Measurements from ENCODE around the gene PROM2.
"Not testable (repeated sequence)": the region's sequence is repeated elsewhere in the genome, so short reads cannot be mapped to it uniquely, and the experiment has no call there.

PROM2 gene

DNA sequence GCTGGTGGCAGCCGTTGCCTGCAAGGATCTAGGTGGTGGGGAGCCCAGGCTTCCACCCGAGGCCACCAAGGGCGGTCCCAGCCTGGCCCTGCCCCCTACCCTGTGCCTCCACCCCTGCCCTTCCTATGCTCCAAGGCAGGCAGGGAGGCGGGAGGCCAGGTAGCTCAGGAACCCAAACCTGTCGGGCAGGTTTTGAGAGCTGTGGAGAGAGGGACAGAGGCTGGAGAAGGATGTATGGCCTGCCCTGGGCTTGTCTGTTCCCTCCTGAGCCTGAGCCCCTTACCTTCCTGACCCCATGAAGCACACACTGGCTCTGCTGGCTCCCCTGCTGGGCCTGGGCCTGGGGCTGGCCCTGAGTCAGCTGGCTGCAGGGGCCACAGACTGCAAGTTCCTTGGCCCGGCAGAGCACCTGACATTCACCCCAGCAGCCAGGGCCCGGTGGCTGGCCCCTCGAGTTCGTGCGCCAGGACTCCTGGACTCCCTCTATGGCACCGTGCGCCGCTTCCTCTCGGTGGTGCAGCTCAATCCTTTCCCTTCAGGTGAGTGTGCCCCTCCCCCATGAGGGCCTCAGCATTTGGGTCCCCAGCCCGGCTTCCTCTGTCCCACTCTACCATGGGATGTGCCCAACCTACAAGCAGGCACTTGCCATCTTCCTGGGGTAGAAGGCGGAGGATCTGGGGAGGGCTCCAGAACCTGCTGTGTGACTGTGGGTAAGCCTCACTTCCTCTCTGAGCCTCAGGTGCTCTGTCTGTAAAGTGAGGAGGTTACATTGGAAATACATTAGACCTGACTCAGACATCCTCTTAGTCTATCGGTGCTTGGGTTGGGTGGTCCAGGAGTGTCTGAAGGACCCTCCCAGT, at the start of gene PROM2:
Gene PROM2 (plus strand): TSS at position 159 of the 860 bp plus-strand sequence. CDS start 137 bp downstream, at position 296.
- no peak for DNase-seq (ENCODE audit: low read depth in 2 of 2)

DNA sequence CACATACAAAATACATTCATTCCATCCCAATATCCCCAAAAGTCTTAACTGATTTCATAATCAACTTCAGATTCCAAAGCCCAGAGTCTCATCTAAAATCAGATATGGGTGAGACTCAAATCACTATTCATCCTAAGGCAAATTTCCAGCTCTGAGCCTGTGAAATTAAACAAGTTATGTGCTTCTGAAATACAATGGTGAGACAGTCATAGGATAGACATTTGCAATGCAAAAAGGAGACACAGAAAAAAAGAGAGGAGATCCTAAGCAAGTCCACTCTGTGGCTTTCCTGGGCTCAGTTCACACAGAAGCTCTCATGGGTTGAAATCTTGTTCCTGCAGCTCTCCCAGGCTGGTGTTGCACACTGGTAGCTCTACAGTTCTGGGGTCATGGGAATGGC, 48.6 kb upstream of the PROM2 start:
- DNase-seq (ENCODE audit: low read depth in 2 of 2) = no peak

GRCh38 chr2:95231723-95232122, 42.5 kb upstream of the PROM2 start:
- no peak for DNase-seq (ENCODE audit: low read depth in 2 of 2)

DNA sequence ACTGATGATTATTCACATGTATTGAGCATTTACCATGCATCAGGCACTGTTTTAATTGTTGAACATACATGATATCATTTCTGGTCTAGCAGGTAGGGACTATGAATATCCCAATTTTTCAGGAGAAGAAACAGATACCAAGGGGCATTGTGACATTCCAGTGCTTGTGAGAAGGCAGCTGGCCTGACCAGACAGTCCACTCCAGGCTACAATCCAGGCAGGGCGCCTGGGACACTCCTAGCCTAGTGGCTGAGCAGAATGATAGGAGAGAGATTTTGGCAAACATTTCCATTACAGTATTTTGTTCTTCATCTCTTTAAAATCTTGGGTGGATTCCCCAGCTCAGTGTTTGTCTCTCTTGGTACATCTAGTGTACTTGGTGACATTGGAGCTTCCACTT, 42.0 kb upstream of the PROM2 start:
- DNase-seq (ENCODE audit: low read depth in 2 of 2) = no peak

- no peak for DNase-seq (ENCODE audit: low read depth in 2 of 2)
Observed at GRCh38 chr2:95234286-95234785, 39.9 kb upstream of the PROM2 start.

GRCh38 chr2:95234816-95235215, 39.4 kb upstream of the PROM2 start:
- DNase-seq (ENCODE audit: low read depth in 2 of 2) = no peak

- DNase-seq (ENCODE audit: low read depth in 2 of 2) = no peak
Observed at GRCh38 chr2:95238131-95238530, 36.1 kb upstream of the PROM2 start.

GRCh38 chr2:95240091-95240490, 34.2 kb upstream of the PROM2 start:
- DNase-seq (ENCODE audit: low read depth in 2 of 2) = no peak

DNA sequence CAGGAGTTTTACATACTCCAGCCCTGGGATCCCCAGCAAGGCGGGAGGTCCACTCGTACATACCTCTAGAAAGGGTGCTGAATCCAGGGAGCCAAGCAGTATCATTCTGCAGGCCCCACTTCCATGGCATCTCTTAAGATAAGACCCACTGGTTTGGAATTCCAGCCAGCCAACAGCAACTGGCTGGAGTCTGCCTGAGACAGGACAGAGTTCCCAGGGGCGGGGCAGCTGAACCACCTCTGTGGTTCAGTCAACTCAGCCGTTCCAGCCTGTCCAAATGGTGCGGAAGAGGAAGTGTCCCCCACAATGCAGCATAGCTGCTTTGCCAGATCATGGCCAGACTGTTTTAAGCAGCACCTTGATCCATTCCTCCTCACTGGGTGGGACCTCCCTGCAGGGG, 33.7 kb upstream of the PROM2 start:
- DNase-seq (ENCODE audit: low read depth in 2 of 2) = no peak

DNA sequence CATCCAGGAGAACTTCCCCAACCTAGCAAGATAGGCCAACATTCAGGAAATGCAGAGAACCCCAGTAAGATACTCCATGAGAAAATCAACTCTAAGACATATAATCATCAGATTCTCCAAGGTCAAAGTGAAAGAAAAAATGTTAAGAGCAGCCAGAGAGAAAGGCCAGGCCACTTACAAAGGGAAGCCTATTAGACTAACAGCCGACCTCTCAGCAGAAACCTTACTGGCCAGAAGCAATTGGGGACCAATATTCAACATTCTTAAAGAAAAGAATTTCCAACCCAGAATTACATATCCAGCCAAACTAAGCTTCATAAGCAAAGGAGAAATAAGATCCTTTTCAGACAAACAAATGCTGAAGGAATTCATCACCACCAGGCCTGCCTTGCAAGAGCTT, 32.2 kb upstream of the PROM2 start:
- not testable (repeated sequence) for DNase-seq (ENCODE audit: low read depth in 2 of 2)

DNA sequence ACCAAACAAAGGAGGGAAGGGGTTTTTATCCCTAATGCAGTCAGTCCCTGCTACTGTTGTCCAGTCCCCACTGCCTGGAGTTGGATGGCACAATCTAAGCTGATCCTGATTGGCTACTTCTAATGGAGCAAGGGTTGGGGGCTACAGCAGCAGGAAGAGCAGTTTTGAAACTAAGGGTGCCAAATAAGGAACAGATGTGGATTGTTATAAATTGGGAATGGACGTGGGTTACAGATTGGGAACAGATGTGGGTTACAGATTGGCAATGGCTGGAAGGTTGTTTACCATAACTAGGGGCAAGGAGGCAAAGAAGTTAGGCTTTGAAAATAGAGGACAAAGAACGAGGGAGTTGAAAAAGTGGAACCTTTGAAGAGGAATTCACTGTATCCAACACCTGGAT, 16.0 kb upstream of the PROM2 start:
- DNase-seq (ENCODE audit: low read depth in 2 of 2) = no peak

GRCh38 chr2:95260028-95261023, 13.9 kb upstream of the PROM2 start:
- DNase-seq (ENCODE audit: low read depth in 2 of 2) = no peak

DNA sequence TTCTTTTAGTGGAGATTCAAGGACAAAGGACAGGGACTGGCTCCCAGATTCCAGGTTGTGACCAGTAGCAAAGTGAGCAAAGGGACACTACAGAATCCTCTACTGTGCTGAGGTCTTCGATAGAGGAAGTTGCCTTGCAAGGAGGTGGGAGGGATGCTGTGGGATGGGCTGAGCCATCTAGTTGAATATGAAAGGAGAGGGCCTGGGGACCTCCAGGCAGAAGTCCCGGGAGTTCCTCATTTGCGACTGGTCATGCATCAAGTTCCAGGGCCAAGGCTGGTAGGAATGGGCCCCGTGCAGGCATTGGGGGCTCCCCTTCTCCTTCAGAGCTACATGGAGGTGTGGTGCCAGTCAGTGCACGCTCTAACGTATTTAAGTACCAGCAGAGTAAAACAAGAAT, 12.6 kb upstream of the PROM2 start:
- DNase-seq (ENCODE audit: low read depth in 2 of 2) = no peak

DNA sequence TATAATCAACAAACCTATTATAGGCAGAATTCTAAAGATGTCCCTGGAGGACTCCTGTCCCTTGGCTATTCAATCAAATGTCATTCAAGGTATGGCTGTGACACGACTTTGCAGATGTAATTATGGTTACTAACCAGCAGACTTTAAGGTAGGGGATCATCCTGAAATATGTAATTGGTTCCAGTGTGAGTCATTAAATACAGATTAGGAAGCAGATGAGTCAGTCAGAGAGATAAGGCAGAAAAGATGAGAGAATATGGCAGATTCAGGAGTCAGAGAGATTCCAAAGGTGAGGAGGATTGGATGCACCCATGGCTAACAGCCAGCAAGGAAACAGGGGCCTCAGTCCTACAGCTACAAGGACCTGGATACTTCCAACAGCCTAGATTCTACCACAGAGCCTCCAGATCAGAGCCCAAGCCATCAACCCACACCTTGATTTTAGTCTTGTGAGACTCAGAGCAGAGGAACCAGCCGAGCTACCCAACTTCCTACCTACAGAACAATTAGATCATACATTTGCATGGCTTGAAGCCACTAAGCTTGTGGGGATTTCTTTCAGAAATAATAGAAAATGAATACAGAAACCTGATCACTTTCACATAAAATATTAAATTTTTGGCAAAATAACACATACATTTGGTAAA, 11.2 kb upstream of the PROM2 start:
- DNase-seq (ENCODE audit: low read depth in 2 of 2) = no peak

DNA sequence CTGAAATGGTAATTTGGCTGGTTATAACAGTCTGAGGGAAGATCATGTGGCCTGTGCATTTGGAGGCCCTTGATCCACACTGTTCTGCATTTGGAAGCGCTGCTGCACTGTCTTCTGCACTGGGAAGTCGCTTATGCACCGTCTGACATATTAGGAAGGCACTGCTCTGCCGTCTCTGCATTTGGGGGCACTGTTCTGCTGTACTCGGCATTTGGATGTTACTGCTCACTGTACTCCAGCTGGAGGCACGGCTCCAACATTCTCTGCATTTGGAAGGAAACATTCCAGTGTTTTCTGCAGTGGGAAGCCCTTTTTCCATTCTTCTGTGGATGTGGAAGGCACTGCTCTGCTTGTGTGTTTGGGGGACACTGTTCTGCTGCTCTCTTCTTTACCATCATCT, 9.6 kb upstream of the PROM2 start:
- DNase-seq (ENCODE audit: low read depth in 2 of 2) = no peak

- DNase-seq (ENCODE audit: low read depth in 2 of 2) = no peak
Observed at GRCh38 chr2:95265182-95265581, 9.1 kb upstream of the PROM2 start.

DNA sequence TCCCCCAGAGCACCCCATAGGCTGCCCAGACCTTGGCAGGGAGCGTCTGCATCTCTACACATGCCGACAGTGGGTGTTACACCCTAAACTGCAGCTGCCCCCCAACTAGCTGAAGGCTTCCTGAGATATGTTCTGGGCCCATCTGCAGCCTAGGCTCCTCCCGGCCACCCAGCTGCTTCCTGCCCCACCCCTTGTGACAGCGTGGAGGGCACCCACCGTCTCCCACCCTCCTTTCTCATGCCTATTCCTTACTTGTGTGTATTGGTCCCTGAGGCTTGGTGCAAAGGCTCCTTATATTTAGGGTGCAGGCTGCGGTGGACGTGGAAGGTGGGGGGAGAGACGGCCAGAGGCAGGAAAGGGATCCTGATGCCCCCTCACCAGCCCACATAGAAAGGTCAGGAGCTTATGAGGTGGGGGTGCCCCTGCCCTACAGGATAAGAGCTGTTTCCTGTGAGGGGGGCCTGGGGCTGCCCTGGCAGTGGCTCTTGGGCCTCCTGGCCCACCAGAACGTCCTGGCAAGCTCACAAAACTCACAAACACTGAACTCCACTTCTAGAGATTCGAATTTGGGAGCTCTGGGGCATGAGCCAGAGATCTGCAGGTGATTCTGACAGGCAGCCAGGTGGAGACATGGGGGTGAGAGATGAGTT, 7.3 kb upstream of the PROM2 start:
- DNase-seq (ENCODE audit: low read depth in 2 of 2) = no peak

GRCh38 chr2:95267458-95268210, 6.6 kb upstream of the PROM2 start:
- DNase-seq (ENCODE audit: low read depth in 2 of 2) = no peak

DNA sequence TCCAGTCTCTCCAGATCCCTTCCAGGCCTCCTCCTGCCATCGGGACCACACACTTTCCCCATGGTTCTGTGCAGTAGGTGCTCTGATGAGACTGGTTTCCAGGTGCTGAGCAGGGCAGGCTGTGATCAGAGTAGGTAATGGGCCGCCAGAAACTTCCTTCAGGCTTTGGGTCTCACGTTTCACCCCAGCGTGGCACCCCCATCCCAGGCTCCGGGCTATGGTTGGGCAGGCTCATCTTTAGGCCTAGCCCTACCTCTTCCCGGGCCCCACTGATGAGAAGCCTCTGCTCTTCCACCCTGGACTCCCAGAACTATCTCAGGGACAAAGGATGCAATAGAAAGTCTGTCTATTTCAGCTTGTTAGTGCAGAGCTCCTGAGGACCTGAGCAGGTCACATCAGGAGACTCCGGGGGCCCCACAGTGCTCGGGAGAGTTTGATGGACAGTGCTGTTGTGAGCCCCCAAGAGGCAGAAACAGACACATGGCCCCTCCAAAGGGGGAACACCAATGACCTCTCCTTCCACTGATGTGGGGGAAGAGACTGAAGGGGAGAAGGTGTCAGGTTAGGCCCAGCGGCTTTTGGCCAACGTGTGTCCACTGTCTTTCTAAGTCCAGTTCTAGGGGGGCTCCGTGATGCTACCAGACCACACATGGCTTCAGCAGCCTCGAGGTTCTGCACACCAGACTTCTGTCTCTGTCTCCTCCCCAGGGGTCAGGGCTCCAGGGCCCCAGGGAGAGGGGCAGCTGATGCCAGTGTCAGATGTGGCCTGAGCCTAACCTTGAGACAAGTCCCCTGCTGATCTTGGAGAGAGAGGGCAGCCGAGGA, 5.8 kb upstream of the PROM2 start:
- no peak for DNase-seq (ENCODE audit: low read depth in 2 of 2)

All from stimulated activated CD8-positive, alpha-beta memory T cell treated with anti-CD3 and anti-CD28 coated beads, Interleukin-15, amount 100 ng/mL, for 48 hours (primary cell).